ENCODE measurements around the gene MAOB. TPM values are rescaled to one million over a fixed set of nuclear protein-coding genes. Genes with fewer than 3 reads are reported as not detected.

MAOB gene
- total RNA-seq, 1 donor from 2014 or later = not detected

DNA sequence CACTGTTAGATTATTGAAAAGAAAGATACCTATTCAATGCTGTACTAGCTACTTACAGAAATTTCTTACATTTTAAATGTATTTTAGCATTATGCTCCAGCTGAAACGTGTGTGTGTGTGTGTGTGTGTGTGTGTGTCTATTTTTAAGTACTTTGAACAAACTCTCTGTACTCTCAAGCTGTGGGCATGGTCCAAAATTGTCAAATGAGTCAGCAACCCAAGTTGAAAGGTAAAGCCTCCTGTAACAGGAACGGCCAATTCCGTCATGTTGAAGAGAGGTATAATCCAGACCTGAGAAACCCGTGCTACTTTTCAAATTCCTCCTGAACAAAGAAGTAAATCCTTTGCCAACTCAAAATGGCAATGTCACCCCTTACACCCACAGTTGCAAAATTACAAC is 20.5 kb downstream of the MAOB start:
- intact Hi-C loops (cut with micrococcal nuclease) = no loop called here

DNA sequence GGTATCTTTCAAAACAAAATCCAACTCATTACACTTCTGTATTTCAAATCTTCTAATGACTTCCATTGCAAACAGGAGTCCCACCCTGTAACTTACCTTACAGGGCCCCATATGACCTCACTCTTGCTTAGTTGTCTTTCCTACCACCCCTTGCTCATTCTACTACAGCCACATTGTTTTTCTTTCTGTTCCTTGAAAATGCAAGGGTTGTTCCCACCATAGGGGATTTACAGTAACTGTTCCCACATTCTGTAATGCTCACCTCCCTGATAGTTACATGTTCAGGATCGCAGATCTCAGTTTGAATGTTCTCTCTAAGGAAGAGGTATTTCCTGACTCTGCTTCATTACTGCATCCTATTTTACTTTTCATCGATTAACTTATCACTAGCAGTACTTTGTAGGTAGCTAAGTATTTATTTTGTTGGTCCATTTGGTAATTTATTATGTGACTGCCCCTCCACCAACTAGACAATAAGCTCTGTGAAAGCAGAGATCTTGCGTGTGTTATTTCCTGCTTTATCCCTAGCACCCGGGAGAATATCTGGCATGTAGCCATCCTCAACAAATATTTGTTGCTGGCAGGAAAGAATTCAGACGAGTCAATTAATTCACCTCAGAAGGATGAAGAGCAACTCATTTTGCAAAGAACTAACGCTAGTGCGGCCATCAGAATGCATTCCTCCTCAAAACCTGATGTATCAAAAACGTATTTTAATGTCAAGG is 21.4 kb downstream of the MAOB start:
- intact Hi-C loops (cut with micrococcal nuclease) = no loop called here

DNA sequence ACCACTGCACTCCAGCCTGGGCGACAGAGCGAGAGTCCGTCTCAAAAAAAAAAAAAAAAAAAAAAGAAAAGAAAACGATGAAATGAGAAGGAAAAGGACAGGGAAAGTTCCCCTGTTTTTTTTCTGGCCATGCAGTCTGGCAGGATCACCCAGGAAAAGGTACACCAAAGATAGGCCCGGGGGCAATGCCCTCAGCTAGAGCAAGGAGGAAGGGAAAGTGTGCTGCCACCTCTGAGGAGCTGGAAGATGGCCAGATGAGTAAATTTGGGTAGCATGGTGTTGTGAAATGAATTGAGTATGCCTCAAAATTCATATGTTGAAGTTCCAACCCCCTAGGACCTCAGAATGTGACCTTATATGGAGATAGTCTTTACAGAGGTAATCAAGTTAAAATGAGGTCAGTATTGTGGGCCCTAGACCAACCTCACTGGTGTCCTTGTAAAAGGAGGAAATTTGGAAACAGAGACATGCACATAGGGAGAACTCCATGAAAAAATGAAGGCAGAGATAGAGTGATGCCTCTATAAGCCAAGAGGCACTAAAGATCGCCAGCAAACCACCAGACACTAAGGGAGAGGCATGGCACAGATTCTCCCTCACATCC is 28.9 kb downstream of the MAOB start:
- intact Hi-C loops (cut with micrococcal nuclease) = no loop called here

GRCh38 chrX:43850629-43851028 is 31.6 kb downstream of the MAOB start:
- intact Hi-C loops (cut with micrococcal nuclease) = no loop called here

GRCh38 chrX:43849173-43849572 is 33.1 kb downstream of the MAOB start:
- intact Hi-C loops (cut with micrococcal nuclease) = no loop called here

GRCh38 chrX:43847352-43847751 is 34.9 kb downstream of the MAOB start:
- intact Hi-C loops (cut with micrococcal nuclease) = no loop called here

DNA sequence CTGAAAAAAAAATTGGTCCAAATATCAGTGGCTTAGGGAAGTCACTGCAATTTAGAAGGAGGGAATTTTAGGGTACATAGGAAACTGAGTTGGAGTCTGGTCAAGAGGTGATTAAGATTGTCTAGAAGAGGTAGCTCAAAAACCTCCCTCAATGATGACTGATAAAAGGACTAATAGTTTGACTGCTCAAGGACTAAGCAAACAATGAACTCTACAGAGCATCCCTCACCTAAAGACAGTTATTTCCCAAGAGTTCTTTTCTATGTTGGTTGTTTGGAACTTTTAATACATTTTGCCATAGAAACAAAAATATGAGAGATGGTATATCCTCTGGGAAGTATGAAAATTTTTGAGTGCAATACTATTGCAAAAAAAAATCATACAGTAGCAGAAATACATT is 35.7 kb downstream of the MAOB start:
- intact Hi-C loops (cut with micrococcal nuclease) = no loop called here

DNA sequence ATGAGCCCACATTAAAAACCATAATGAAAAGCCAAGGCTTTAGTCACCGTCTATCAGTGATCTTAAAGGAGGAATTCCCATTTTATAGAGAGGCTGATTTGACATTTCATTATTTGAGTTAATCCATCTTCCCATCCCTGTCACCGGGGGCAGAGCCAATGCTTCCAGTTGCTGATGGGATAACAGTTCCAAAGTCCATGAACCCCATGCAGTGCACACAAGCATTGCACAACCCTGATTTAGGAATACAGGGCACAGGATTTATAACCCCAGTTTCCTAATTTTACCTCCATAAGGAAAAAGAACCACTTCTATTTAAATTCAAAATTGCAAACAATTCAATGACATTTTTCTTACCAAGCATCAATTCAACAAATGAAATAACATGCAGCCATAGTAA is 36.5 kb downstream of the MAOB start:
- intact Hi-C loops (cut with micrococcal nuclease) = no loop called here

- intact Hi-C loops (cut with micrococcal nuclease) = no loop called here
Measured at GRCh38 chrX:43840265-43840664, 42.0 kb downstream of the MAOB start.

- intact Hi-C loops (cut with micrococcal nuclease) = loop anchor here (1.0 to 5.0 kb wide), 2 partner anchors 408 to 526 kb away; no protein-coding TSS in a partner anchor
Measured at GRCh38 chrX:43836435-43837184, 45.6 kb downstream of the MAOB start.

- intact Hi-C loops (cut with micrococcal nuclease) = loop anchor here (5.0 kb wide), 1 partner anchor 527 kb away; no protein-coding TSS in a partner anchor
Measured at GRCh38 chrX:43835559-43835958, 46.7 kb downstream of the MAOB start.

DNA sequence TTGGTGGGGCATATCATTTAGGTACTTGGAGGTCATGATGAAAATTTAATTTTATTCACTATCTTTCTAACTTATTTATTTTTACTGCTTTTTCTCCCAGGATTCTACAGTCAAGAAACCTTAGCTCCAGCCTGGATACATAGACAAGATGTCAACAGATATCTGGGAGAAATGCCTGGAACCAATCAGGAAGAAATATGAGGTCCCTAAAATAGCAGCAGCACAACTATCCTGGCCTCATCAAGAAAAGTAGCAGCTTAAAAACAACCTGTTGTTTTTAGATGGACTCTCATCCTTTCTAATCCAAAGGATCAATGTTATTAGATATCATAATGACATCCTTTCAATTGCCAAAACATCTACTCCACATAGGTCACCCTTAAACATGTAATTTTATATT is 54.5 kb downstream of the MAOB start:
- intact Hi-C loops (cut with micrococcal nuclease) = no loop called here

DNA sequence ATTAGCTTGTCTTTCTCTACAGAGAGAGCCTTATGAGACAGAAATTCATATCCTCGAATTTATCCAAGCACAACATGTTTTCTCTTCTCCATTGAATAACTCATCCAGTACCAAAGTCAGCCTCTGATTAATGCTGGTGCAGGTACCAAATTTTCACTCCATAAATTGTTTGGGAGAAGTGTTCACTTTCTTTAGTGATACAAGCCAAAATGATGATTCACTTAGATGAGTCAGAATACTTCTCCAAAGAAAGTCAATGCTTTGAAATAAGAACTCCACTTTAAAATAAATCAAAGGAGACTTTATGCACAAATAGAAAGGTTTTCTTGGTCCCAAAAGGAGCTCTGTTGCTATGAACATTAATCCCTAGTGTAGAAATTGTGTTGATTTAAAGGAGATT is 60.2 kb downstream of the MAOB start:
- intact Hi-C loops (cut with micrococcal nuclease) = no loop called here

GRCh38 chrX:43817444-43817843 is 64.8 kb downstream of the MAOB start:
- intact Hi-C loops (cut with micrococcal nuclease) = no loop called here

- intact Hi-C loops (cut with micrococcal nuclease) = no loop called here
Measured at GRCh38 chrX:43815209-43815608, 67.0 kb downstream of the MAOB start.

GRCh38 chrX:43813898-43814297 is 68.4 kb downstream of the MAOB start:
- intact Hi-C loops (cut with micrococcal nuclease) = no loop called here

DNA sequence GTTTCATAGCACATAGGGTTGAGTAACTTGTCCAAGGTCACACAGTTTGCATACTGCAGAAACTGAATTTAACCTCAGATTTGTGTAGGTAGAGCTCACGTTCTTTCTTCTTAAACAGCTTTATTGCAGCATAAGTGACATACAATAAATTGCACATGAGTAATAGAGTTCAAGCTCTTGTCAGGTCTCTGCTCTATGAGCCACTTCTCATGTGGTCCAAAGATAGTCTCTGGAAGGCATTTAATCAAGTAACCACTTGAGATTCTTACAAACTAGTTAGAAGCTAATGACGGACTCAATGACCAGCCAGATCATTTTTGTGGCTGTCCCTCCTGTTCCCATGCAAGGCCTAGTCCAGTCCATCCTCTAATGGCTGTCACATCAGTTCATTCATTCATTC is 68.9 kb downstream of the MAOB start:
- intact Hi-C loops (cut with micrococcal nuclease) = no loop called here

GRCh38 chrX:43809463-43809862 is 72.8 kb downstream of the MAOB start:
- intact Hi-C loops (cut with micrococcal nuclease) = no loop called here

DNA sequence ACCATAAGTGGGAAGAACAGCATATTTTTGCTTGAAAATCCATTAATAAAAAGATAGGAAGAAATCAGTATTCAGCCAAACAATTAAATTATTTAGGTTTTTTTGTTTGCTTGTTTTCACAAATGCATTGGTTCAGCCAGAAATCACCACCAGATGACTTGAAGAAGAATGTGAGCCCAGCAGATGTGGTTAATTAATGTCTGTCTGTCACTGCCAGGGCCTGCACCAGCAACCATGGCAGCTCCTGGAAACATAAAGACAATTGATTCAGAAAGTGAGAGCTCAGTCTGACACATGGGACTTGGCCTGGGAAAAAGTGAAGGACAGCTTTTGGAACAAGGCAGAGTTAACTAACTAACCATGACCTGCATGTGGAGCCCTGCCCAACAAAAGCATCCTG is 74.0 kb downstream of the MAOB start:
- intact Hi-C loops (cut with micrococcal nuclease) = no loop called here

- intact Hi-C loops (cut with micrococcal nuclease) = no loop called here
Measured at GRCh38 chrX:43805579-43805978, 76.7 kb downstream of the MAOB start.

DNA sequence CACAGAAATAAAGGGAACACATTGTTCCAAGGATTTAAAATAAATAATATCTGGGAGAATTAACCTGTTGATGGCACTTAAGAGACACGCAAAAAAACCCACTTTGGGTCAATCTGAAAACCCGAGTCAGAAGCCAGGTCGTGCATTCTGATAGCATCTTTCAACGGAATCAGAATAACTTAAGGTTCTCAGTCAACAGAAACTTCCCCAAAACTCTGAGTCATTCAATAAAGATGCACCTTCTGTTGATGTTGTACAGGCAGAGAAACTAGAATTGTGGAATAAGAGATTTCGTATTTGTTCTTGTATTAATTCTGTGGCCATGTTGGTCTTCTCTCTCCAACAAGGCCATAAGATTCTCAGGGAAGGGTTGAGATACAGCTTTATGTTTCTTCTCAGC is 78.2 kb downstream of the MAOB start:
- intact Hi-C loops (cut with micrococcal nuclease) = no loop called here

DNA sequence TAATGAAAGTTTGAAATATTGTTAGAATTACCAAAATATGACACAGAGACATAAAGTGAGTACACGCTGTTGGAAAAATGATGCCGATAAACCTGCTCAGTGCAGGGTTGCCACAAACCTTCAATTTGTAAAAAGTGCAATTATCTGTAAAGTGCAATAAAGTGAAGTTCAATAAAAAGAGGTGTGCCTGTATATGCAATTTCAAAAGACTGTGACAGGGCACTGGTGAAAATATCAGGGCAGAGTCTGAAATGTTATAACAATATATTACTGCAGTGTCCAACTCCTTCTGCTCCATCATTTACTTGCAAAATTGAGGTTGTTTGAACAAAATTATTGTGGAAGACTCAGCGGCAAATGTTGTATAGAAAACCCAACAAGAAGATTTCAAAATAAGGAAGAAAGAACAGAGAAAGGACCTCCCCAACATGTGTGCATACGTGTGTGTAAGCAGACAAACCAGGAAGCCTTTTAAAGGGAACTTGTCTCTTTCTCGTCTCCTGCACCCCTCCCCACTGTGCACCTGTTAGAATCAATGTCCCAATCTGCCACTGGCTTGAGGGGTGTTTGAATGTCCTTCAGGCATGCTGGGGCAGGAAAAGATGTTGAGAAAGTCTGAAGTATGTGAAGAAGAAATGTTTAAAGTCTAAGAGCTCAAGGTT is 96.2 kb downstream of the MAOB start:
- intact Hi-C loops (cut with micrococcal nuclease) = no loop called here
